NCI-H128 (cell line): ENCODE measurements around the gene PGLYRP4.
A peak's percentile ranks its signal among the peaks of the same experiment; 100 is the strongest.
"Not testable (repeated sequence)": the region's sequence is repeated elsewhere in the genome, so short reads cannot be mapped to it uniquely, and the experiment has no call there.

Experiments
- DNase-seq: peaks from one replicate; lab custom pipeline; 2025; ENCODE audit not compliant: unreplicated experiment; lab: John Stamatoyannopoulos, UW

The PGLYRP4 gene

GRCh38 chr1:153356392-153357075 is 7.9 kb upstream of the PGLYRP4 start:
- no peak for DNase-seq

- DNase-seq, result peak; percentile 34
Measured at GRCh38 chr1:153355445-153356071, 6.9 kb upstream of the PGLYRP4 start.

GRCh38 chr1:153354515-153355193 is 6.0 kb upstream of the PGLYRP4 start:
- DNase-seq, result no peak

GRCh38 chr1:153353226-153353947 is 4.7 kb upstream of the PGLYRP4 start:
- DNase-seq, result no peak

GRCh38 chr1:153352523-153352922 is 3.9 kb upstream of the PGLYRP4 start:
- peak; percentile 53 for DNase-seq

GRCh38 chr1:153350321-153350957 is 1.8 kb upstream of the PGLYRP4 start:
- no peak for DNase-seq

GRCh38 chr1:153349363-153350320 is 1.0 kb upstream of the PGLYRP4 start:
- no peak for DNase-seq

GRCh38 chr1:153347856-153348255 is 785 bp downstream of the PGLYRP4 start:
- no peak for DNase-seq

- DNase-seq, result not testable (repeated sequence)
Measured at GRCh38 chr1:153347049-153347448, 1.6 kb downstream of the PGLYRP4 start.

- peak; percentile 83 for DNase-seq
Measured at GRCh38 chr1:153346077-153346723, 2.4 kb downstream of the PGLYRP4 start.

- DNase-seq, result peak; percentile 29
Measured at GRCh38 chr1:153345187-153346076, 3.2 kb downstream of the PGLYRP4 start.

- DNase-seq, result no peak
Measured at GRCh38 chr1:153344718-153345025, 4.0 kb downstream of the PGLYRP4 start.

- DNase-seq, result no peak
Measured at GRCh38 chr1:153343811-153344717, 4.6 kb downstream of the PGLYRP4 start.

GRCh38 chr1:153343040-153343681 is 5.5 kb downstream of the PGLYRP4 start:
- no peak for DNase-seq

- DNase-seq, result no peak
Measured at GRCh38 chr1:153342178-153342577, 6.5 kb downstream of the PGLYRP4 start.

GRCh38 chr1:153341431-153341934 is 7.2 kb downstream of the PGLYRP4 start:
- no peak for DNase-seq

GRCh38 chr1:153340356-153340755 is 8.3 kb downstream of the PGLYRP4 start:
- no peak for DNase-seq
